Testis (tissue), 2 donors: ENCODE data around the gene SEC24A.

Experiments
- POLR2A ChIP-seq: fragments of 450-650 bp; IDR thresholded peaks from one replicate; pipeline ENCODE4 v1.6.1; 2017; ENCODE audit warnings: antibody characterized with exemption, mild to moderate bottlenecking, moderate library complexity
- TF ChIP-seq, protein P1 (sequence below), 3 experiments: fragments of 450-650 bp in 2 of 3; fragments of 200-600 bp in 1 of 3; sonication (generic) in 1 of 3; IDR thresholded peaks; one replicate each; pipeline ENCODE4 v1.5.1; 2016 to 2019; ENCODE audit warnings: antibody characterized with exemption in 3 of 3, mild to moderate bottlenecking in 2 of 3, moderate library complexity in 1 of 3

DNA sequence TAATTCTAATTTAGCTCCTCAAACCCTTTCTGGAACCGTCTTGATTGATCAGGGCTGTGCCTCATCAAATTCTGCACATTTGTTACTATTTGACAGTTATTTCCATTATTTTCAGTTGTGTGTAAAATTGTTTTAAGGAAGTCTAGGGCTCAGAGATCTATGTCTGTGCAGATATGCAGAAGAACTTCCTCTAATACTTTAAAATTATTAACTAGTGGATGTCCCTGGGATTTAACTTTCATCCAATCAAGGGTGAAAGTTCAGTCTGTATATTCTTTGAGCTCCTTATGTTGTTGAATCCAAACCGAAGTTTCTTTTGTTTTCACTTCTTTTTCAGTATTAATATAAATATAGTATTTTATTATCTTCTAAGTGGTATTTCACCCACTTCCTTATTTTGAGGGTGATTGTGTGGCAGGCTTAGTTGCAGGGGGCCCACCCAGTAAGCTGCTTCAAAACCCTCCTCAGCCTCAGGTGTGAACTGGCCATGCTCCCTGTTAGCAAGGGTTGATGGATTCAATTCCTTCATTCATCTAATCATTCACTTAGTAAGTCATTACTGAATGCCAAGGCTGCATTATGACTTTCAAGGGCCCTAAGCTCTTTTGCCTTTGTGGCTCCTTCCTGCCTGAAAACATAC is 87.7 kb downstream of the SEC24A start:
- TF ChIP-seq, protein P1, sequence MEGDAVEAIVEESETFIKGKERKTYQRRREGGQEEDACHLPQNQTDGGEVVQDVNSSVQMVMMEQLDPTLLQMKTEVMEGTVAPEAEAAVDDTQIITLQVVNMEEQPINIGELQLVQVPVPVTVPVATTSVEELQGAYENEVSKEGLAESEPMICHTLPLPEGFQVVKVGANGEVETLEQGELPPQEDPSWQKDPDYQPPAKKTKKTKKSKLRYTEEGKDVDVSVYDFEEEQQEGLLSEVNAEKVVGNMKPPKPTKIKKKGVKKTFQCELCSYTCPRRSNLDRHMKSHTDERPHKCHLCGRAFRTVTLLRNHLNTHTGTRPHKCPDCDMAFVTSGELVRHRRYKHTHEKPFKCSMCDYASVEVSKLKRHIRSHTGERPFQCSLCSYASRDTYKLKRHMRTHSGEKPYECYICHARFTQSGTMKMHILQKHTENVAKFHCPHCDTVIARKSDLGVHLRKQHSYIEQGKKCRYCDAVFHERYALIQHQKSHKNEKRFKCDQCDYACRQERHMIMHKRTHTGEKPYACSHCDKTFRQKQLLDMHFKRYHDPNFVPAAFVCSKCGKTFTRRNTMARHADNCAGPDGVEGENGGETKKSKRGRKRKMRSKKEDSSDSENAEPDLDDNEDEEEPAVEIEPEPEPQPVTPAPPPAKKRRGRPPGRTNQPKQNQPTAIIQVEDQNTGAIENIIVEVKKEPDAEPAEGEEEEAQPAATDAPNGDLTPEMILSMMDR (IDR thresholded peaks at IDR 0.05): no peak
- TF ChIP-seq POLR2A: no peak
